HG03469 (cell line): ENCODE data around the gene MYO9A.

ENCODE experiments used
- ATAC-seq: cut with Tn5 transposase; IDR thresholded peaks from one replicate; pipeline ENCODE4 v1.9.1; 2021; ENCODE audit warnings: mild to moderate bottlenecking, moderate library complexity, moderate number of reproducible peaks; ENCODE audit not compliant: unreplicated experiment

Gene MYO9A

GRCh38 chr15:71974211-71974610 lies 143.7 kb downstream of the MYO9A start:
- no peak for ATAC-seq

- no peak for ATAC-seq
Observed at GRCh38 chr15:71973366-71973765, 144.6 kb downstream of the MYO9A start.

- no peak for ATAC-seq
Observed at GRCh38 chr15:71971905-71972304, 146.0 kb downstream of the MYO9A start.

- no peak for ATAC-seq
Observed at GRCh38 chr15:71970435-71970834, 147.5 kb downstream of the MYO9A start.

GRCh38 chr15:71962537-71962936 lies 155.4 kb downstream of the MYO9A start:
- no peak for ATAC-seq

GRCh38 chr15:71957026-71957425 lies 160.9 kb downstream of the MYO9A start:
- ATAC-seq = no peak

- ATAC-seq = no peak
Observed at GRCh38 chr15:71951134-71951533, 166.8 kb downstream of the MYO9A start.

- no peak for ATAC-seq
Observed at GRCh38 chr15:71945012-71945411, 172.9 kb downstream of the MYO9A start.

GRCh38 chr15:71943806-71944205 lies 174.1 kb downstream of the MYO9A start:
- no peak for ATAC-seq

- ATAC-seq = no peak
Observed at GRCh38 chr15:71939981-71940588, 177.9 kb downstream of the MYO9A start.

GRCh38 chr15:71937650-71938311 lies 180.2 kb downstream of the MYO9A start:
- ATAC-seq = no peak

GRCh38 chr15:71934446-71934845 lies 183.5 kb downstream of the MYO9A start:
- ATAC-seq = no peak

- ATAC-seq = no peak
Observed at GRCh38 chr15:71932689-71933088, 185.3 kb downstream of the MYO9A start.

- ATAC-seq = no peak
Observed at GRCh38 chr15:71931261-71931660, 186.7 kb downstream of the MYO9A start.

GRCh38 chr15:71925145-71925544 lies 192.8 kb downstream of the MYO9A start:
- no peak for ATAC-seq

GRCh38 chr15:71921191-71921590 lies 196.8 kb downstream of the MYO9A start:
- ATAC-seq = no peak

- no peak for ATAC-seq
Observed at GRCh38 chr15:71920573-71920972, 197.4 kb downstream of the MYO9A start.

- no peak for ATAC-seq
Observed at GRCh38 chr15:71916834-71917233, 201.1 kb downstream of the MYO9A start.

GRCh38 chr15:71914092-71914491 lies 203.9 kb downstream of the MYO9A start:
- no peak for ATAC-seq

GRCh38 chr15:71899674-71900073 lies 218.3 kb downstream of the MYO9A start:
- ATAC-seq = no peak

GRCh38 chr15:71893691-71894090 lies 224.3 kb downstream of the MYO9A start:
- ATAC-seq = no peak

- ATAC-seq = no peak
Observed at GRCh38 chr15:71892335-71892734, 225.6 kb downstream of the MYO9A start.

- no peak for ATAC-seq
Observed at GRCh38 chr15:71891026-71891425, 226.9 kb downstream of the MYO9A start.
